Fibroblast of skin of right biceps (primary cell): Measurements from ENCODE around the gene PIPOX.
A peak's percentile ranks its signal among the peaks of the same experiment; 100 is the strongest.
"Not testable (repeated sequence)": the region's sequence is repeated elsewhere in the genome, so short reads cannot be mapped to it uniquely, and the experiment has no call there.

ENCODE experiments used
- DNase-seq: peaks from one replicate; pipeline ENCODE4 v3.0.0-alpha.2; 2013

PIPOX gene

GRCh38 chr17:29078183-29079045, 35.5 kb downstream of the PIPOX start:
- DNase-seq: peak; percentile 15

GRCh38 chr17:29079433-29079832, 36.5 kb downstream of the PIPOX start:
- DNase-seq: no peak

- DNase-seq: no peak
These were observed 36.9 kb downstream of the PIPOX start for GRCh38 chr17:29079887-29080286.

- no peak for DNase-seq
These were observed 37.4 kb downstream of the PIPOX start for GRCh38 chr17:29080323-29080722.

- no peak for DNase-seq
These were observed 38.0 kb downstream of the PIPOX start for GRCh38 chr17:29080965-29081364.

GRCh38 chr17:29084541-29085146, 41.7 kb downstream of the PIPOX start:
- peak; percentile 28 for DNase-seq

- no peak for DNase-seq
These were observed 42.3 kb downstream of the PIPOX start for GRCh38 chr17:29085223-29085622.

- peak; percentile 11 for DNase-seq
These were observed 43.8 kb downstream of the PIPOX start for GRCh38 chr17:29086628-29087332.

- not testable (repeated sequence) for DNase-seq
These were observed 45.8 kb downstream of the PIPOX start for GRCh38 chr17:29088782-29089181.

GRCh38 chr17:29089601-29090044, 46.7 kb downstream of the PIPOX start:
- no peak for DNase-seq

GRCh38 chr17:29090108-29090507, 47.2 kb downstream of the PIPOX start:
- no peak for DNase-seq

GRCh38 chr17:29090750-29091605, 48.0 kb downstream of the PIPOX start:
- no peak for DNase-seq

- DNase-seq: no peak
These were observed 48.8 kb downstream of the PIPOX start for GRCh38 chr17:29091606-29092289.

GRCh38 chr17:29093090-29093871, 50.3 kb downstream of the PIPOX start:
- DNase-seq: no peak

GRCh38 chr17:29094101-29094708, 51.3 kb downstream of the PIPOX start:
- no peak for DNase-seq

- no peak for DNase-seq
These were observed 52.5 kb downstream of the PIPOX start for GRCh38 chr17:29095439-29095838.

GRCh38 chr17:29096094-29096493, 53.2 kb downstream of the PIPOX start:
- DNase-seq: no peak

- DNase-seq: no peak
These were observed 56.6 kb downstream of the PIPOX start for GRCh38 chr17:29099527-29099926.

GRCh38 chr17:29100296-29100695, 57.4 kb downstream of the PIPOX start:
- DNase-seq: no peak

- DNase-seq: no peak
These were observed 59.1 kb downstream of the PIPOX start for GRCh38 chr17:29102046-29102445.

- DNase-seq: no peak
These were observed 59.8 kb downstream of the PIPOX start for GRCh38 chr17:29102741-29103181.
